Limb (tissue), 2 donors: ENCODE measurements around the gene NACAD.

Experiments
- DNase-seq, 2 donors: peaks; one replicate each; pipeline ENCODE4 v3.0.0-alpha.2; 2016; ENCODE audit errors: extremely low spot score in 2 of 2

NACAD gene

DNA sequence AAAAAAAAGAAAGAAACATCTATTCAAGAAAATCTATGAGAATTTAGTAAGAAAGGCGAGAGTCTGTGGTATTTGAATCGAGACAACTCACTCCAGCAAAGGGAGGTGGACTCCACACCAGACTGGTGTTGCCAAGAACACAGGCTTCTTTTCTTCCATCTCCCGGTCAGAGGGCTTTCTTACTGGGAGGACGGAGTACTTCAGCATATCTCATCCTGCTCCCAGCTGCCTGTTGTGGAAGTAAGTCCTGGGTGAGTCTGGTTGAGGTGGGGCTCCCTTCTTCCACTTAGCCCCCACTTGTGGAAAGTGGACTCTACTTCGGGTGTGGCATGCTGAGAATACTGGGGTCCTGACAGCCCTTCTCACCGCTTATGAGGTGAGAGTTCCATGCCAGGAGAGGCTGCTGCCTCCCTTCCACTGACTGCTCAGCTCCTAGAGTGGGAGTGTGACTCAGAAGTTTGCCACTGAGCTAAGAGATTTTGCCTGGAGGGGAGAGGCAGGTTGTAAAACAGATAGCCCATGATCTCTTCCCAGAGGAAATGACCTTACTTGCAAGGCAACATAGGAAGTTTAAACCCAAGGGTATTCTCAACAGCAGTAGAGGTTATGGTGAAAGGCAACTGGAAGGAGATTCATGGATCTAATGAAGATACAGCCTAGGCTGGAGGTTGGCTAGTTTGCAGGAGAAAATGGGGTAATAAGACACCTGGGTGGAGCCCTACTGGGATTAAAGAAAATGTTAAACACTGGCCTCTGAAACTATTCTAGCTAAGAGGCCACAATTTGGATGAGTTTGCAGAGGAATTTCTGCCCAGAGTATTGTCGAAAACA is 3.5 kb upstream of the NACAD start:
- no peak for DNase-seq

DNA sequence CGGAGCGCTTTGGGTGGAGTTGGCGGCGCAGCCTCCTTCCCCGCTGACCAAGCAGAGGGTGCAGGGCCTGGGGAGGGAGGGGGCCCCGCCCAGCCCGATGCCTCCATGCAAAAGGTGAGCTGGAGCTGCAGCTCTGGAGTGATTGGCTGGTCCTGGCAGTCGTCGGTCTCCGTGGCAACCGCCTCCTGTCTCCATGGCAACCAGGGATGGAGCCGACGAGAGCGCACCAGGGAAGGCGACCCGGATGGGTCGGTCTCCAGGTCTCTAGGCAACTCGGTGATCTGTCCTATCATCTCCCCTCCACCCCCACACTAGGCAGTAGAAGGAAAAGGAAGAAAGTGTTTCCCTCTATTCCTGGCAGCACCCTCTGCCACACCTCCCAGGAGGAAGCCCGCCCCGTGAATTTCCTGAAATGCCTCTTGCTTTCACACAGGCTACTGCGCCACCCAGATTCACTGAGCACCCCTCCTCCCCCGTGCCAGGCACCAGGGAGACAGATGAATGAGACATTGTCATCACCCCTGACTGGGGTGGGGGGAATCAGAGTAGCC is 647 bp upstream of the NACAD start:
- DNase-seq: peak; percentile 21 to 91

- DNase-seq: no peak
These were observed 545 bp downstream of the NACAD start for GRCh38 chr7:45088146-45088701.

- DNase-seq: no peak
These were observed 1.2 kb downstream of the NACAD start for GRCh38 chr7:45087301-45088145.

- DNase-seq: no peak
These were observed 2.3 kb downstream of the NACAD start for GRCh38 chr7:45086331-45087065.

GRCh38 chr7:45085619-45086200 is 3.1 kb downstream of the NACAD start:
- no peak for DNase-seq

DNA sequence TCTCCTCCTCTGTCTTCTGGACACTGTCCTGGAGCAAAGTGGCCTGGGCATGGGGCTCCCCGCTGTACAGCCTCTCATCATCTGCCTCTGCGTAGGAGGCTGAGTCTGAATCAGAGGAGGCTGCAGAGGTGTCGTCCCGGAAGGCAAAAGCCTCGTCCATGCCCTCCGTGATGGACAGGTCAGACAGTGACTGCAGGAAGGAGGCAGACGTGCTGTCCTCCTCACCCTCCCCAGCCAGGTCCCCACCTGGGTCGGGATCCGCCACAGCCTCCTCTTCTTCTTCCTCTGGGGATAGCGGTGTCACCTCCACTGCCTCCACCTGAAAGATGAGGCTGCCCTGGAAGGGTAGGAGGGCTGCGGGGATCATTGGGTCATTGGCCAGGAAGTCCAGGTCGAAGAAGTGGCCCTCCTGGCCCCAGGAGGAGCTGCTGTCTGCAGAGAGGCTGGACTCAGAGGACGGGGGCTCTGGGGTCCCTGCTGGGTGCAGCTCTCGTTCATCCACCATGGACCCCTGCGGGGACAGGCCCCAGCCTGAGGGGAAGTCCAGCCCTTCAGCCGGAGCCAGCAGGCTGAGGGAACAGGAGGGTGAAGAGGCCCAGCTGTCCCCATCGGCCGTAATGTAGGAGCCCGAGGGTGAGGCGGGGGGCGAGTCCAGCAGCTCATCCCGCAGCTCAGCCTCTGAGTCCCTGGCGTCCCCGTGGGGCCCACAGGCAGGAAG is 3.7 kb downstream of the NACAD start:
- no peak for DNase-seq

DNA sequence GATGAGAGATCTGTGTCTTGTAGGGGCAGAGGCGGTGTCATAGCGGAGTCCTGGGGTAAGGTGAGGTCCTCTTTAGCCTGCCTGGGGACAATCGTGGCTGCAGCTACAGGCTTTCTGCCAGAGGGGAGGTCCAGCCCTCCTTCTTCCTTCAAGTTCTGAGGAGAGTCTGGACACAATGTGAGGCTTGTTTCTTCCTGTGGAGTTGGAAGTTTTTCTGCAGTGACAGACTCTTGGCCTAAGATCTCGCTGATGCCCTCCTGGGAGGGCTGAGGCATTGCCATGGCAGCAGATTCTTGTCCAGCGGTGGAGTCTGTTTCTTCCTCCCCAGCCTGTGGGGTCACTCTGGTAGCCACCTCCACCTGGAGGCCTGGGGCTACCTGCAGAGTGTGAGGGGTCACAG is 4.4 kb downstream of the NACAD start:
- no peak for DNase-seq

DNA sequence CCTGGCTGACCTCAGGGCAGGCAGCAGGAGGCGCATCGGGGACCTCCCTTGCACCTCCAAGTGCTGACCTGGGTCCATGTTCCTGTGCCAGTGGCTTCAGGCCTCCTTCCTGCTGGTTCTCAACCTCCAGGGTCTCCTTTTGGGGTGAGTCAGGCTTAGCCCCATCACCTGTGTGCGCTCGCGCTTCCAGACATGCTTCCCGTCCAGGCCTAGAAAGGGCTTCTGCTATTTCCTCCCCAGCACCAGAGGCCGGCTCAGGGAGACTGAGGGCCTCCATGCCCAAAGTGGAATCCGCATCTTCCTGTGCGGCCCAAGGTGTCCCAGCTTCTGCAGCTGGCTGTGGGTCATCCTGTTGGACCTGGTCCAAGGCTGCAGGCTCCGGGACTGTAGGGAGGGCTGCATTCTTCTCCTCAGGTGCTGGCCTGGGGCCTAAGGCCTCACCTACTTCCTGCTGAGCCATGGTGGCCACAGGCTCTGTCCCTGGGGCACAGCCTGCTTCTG is 5.9 kb downstream of the NACAD start:
- no peak for DNase-seq

GRCh38 chr7:45082031-45082830 is 6.5 kb downstream of the NACAD start:
- no peak for DNase-seq

DNA sequence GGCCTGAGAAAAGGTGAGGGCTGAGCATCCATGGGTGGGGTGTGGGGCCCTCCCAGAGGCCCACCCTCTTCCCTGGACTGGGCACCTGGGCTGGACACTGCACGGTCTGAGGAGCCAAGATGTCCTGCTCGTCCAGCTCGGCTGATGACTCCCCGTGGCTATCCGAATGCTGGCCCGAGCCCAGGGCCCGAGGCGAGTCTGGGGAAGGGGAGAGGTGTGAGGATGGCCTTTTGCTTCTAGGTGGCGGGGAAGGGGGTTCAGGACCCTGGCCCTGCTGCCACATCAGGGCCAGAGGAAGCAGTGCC is 7.1 kb downstream of the NACAD start:
- DNase-seq: no peak

- no peak for DNase-seq
These were observed 7.7 kb downstream of the NACAD start for GRCh38 chr7:45080958-45081669.

GRCh38 chr7:45080265-45080957 is 8.4 kb downstream of the NACAD start:
- DNase-seq: no peak

DNA sequence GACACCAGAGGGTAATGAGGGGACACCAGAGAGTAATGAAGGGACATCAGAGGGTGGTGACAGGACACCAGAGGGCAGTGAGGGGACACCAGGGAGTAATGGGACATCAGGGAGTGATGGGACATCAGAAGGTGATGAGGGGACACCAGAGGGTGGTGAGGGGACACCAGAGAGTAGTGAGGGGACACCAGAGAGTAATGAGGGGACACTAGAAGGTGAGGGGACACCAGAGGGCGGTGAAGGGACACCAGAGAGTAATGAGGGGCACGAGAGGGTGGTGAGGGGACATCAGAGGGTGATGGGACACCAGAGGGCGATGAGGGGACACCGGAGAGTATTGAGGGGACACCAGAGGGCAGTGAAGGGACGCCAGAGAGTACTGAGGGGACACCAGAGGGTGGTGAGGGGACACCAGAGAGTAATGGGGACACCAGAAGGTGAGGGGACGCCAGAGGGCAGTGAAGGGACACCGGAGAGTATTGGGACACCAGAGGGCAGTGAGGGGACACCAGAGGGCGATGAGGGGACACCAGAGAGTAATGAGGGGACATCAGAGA is 10.6 kb downstream of the NACAD start:
- no peak for DNase-seq

DNA sequence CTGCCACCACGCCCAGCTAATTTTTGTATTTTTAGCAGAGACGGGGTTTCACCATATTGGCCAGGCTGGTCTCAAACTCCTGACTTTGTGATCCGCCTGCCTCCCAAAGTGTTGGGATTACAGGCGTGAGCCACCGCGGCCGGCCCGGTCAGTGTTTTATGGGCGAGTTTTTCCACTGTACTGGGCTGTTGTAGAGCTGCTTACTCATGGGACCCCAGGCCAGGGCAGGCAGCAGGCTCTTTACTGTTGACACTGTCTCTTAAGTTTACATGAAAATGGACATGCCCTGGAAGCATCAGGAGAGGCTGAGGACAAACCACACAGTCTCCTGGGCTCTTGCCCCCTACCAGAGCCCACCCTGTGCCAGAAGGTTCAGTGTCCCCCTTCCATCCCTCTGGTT is 11.2 kb downstream of the NACAD start:
- DNase-seq: no peak

GRCh38 chr7:45076946-45077345 is 11.8 kb downstream of the NACAD start:
- DNase-seq: no peak

DNA sequence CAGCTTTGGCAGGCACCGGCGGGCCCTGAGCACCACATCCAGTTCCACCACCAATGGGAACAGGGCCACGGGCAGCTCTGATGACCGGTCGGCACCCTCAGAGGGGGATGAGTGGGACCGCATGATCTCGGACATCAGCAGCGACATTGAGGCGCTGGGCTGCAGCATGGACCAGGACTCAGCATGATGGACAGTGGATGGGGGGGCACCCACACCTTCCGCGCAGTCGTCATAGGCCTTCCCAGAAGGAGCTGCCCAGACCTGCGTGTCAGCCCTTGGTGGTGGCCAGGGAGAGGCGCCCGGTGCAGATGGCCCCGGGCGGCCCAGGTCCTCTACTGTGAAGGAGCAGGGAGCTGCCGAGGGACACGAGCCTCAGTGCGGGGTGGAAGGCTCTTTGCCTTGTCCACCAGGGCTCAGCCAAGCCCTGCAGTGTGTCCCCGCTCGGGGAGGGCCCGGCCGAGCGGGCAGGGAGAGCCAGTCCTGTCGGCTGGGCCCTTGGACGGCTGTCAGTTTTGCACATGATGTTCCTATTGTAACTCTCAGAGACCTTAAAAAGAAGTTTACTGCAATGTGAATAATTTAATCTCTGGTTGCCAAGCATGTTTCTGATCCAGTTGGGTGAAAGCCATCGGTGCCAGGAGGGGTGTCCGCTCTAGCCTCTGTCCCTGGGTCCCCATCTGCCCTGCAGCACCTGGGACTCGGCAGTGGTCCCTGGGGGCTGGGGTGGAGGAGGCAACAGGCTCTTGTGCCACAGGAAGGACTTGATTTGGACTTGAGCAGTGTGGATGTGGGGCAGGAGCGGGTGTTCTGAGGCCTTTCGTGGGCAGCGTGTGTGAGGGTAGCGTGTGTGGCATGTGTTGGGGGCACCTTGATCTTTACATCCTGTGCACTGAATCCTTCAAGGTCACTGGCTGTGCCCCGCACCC is 12.6 kb downstream of the NACAD start:
- no peak for DNase-seq
